ENCODE results near the gene ADARB1.

ADARB1 gene

GRCh38 chr21:45039317-45040156 is 34.8 kb upstream of the ADARB1 start:
- no peak for DNase-seq

GRCh38 chr21:45040157-45040711 is 34.1 kb upstream of the ADARB1 start:
- DNase-seq, result no peak

- no peak for DNase-seq
Measured at GRCh38 chr21:45040739-45041138, 33.6 kb upstream of the ADARB1 start.

DNA sequence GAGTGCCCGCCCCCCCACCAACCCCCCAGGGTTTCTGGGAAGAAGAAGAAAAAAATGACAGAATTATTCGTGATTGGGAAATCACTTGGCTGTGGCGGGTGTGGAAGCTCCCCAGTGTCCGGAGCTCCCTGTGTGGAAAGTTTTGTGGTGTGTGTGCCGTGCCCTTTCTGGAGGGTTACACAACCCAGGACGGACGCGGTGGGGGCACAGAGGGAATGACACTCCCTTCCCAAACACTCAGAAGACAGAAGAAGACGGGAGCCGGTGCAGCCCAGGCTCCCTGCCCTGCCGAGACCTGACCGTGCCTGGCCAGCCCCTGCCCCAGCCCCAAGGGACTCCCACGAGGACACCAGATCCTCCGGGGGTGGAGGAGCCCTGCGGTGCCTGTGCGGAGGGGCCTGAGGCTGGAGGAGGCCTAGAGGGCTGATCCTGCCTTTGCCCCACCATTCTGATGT is 33.0 kb upstream of the ADARB1 start:
- DNase-seq, result no peak

DNA sequence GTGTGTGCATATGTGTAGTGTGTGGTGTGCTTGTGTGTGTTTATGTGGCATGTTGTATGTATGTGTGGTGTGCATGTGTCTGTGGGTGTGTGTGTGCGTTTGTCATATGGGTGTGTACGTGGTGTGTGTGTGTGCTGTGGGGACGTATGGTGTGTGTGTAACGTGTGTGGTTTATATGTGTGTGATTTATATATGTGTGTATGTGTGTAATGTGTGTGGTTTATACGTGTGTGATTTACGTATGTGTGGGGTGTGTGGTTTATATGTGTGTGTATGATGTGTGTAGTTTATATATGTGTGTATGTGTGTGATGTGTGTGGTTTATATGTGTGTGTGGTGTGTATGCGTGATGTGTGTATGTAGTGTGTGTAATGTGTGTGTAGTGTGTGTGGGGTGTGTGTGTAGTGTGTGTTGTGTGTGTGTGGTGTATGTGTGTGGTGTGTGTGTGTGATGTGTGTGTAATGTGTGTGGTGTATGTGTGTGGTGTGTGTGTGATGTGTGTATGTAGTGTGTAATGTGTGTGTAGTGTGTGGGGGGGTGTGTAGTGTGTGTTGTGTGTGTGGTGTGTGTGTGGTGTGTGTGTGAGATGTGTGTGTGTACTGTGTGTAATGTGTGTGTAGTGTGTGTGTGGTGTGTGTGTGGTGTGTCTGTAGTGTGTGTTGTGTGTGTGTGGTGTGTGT is 32.3 kb upstream of the ADARB1 start:
- DNase-seq, result no peak

DNA sequence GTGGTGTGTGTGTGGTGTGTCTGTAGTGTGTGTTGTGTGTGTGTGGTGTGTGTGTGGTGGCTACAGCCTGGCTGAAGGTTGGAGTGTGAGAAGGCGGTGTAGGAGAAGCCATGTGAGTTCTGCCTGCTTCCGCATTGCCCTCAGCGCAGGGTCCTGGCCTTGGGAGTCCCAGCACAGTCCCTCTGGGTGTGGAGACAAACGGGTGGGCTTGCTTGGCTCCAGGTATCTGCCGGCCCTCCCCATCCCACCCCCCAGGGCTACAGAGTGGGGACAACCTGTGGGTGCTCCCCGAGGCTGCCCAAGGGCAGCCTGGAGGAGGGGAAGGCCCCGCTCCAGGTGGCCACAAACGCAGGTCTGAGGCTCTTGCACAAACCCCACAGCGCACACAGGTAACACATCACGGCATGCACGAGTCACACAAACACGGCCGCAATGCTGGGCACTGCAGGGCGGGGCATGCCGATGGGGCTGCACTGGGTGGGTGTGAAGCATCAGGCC is 31.7 kb upstream of the ADARB1 start:
- no peak for DNase-seq

DNA sequence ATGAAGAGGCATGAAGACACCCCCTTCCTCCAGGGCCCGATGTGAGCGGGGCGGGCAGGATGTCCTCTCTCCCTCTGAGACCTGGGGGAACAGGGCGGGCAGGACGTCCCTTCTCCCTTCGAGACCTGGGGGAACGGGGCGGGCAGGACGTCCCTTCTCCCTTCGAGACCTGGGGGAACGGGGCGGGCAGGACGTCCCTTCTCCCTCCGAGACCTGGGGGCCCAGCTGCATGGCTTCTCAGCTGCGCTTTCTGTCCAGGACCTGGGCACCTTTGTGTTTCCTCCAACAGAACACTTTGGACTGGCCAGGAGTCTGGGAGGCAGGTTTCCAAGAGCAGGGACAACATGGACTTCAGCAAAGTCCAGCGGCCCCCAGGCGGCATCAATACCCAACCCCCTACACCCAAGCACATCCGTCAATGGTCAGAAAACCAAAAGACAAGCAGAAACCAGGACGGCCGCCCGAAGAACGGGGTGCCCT is 30.8 kb upstream of the ADARB1 start:
- DNase-seq, result no peak

DNA sequence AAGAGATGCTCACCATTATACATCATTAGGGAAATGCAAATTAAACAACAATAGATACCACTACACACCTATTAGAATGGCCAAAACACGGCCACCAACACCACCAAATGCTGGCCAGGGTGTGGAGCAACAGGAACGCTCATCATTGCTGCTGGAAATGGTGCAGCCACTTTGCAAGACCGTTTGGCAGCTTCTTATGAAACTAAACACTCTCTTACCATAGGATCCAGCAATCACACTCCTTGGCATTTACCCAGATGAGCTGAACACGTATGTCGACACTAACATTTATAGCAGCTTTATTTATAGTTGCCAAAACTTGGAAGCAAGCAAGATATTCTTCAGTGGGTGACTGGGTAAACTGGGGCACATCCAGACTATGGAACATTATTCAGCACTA is 28.9 kb upstream of the ADARB1 start:
- DNase-seq, result no peak

DNA sequence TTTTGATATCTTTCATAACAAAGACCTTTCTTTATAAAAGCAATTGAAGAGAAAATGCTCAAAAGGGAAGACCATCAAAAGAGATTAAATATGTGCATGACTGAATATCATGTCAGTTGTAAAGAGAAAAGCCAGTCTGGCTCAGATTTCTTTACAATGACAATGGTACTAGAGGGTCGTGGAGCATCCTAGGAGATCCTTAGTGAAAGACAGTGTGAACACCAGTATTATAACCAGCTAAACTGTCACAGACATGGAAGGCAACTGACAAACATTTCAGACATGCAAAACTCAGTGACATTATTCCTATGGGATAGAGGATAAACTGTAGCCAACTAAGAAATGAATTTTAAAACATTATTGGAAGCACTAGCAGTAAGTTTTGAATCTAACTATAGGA is 27.1 kb upstream of the ADARB1 start:
- DNase-seq, result no peak

DNA sequence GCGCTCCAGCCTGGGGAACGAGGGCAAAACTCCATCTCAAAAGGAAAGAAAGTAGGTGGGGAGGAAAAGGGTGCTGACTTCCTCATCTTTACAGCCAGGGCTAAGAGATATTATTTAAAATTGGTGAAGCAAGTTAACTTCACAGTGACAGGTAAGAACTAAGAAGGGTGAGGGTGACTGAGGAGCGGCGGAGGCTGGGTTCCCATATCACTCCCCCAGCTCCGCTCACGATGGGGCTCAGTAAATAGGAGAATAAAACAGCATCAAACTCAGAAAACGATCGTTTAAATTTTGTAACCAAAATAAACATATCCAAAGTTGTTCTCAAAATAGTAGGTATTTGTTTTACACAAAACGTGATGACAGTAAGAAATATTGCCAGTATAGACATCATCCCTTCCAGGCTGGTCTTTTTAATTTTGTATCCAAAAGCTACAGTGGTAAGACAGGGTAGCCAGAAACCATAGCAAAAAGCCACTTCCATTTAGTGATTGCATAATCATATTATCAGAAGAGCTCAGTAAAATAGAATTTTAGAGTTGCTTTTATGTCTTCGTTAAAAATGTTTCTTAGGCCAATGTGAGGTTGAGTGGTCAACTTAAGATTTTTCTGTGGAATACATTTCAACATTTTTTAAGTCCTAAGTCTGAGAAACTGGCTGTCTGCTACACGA is 26.2 kb upstream of the ADARB1 start:
- DNase-seq, result no peak

DNA sequence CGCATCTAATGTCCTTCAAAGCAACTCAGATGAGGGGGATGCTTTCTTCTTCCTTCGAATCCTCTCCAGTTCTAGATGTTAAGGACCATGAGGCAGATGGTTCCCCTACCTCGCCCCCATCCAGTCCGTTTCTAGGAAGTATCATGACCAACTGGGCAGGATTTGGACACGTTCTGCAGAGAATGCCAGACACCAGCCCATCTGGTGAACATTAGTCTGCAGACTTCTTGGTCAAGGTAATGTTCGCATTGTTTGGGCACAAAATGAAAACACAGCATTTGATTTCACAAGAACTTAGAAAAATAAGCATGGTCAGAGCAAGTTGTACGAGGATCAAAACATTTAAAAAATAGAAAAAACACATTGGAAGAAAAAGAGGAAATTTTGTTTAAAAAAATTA is 25.4 kb upstream of the ADARB1 start:
- DNase-seq, result no peak

- no peak for DNase-seq
Measured at GRCh38 chr21:45049714-45050344, 24.6 kb upstream of the ADARB1 start.

DNA sequence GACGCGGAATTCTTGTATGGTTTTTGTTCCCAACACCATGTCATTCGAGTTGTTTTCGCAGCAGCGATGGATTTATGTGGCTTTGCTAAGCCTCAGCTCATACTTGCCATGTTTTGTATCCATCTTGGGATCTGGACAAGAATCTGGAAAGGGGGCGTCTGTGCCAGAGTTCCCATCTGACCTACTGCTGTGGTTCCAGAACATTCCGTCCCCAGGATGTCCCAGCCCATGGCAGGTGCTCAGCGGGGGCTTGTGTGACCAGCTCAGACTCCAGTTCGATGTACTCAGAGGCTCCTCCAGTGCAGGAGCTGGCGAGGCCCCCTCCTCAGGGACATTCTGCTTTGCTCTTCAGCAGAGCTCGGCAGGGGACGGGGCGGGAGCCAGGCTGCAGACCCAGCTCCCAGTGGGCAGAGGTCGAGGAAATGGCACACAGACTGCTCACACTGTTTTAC is 24.0 kb upstream of the ADARB1 start:
- DNase-seq, result no peak

GRCh38 chr21:45050797-45051489 is 23.4 kb upstream of the ADARB1 start:
- no peak for DNase-seq

- DNase-seq, result no peak
Measured at GRCh38 chr21:45051580-45052434, 22.6 kb upstream of the ADARB1 start.

- DNase-seq, result no peak
Measured at GRCh38 chr21:45052960-45053359, 21.4 kb upstream of the ADARB1 start.

- DNase-seq, result no peak
Measured at GRCh38 chr21:45053561-45054226, 20.7 kb upstream of the ADARB1 start.

- no peak for DNase-seq
Measured at GRCh38 chr21:45054227-45054926, 20.0 kb upstream of the ADARB1 start.

DNA sequence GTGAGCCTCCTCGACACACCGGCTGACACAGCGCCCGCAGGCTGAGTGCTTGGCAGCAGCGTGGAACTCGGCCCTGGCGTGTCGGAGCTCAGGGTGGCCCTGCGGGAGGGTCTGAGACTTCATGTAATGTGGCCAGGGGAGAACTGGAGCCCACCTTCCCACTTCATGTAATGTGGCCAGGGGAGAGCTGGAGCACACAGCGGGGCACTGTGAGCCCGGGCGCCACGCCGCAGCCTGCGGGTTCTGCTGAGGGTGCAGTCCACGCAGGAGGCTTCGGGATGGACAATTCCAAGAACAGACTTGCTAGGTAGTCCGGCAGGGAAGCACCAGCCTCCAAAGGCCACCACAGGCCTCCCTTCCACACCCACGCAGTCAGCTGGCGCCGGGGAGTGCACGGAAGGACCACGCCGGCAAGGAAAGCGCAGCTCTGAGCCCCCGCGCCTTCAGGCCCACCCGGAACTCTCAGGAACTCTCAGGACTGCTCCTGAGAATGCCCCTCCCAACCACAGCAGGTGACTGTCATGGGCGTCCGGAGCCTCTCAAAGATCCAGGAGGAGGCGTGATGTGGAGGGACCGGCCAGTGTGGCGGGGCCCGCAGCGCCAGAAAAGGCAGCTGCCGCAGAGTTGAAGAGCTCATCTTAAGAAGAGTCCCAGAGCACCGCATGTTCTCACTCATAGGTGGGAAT is 19.3 kb upstream of the ADARB1 start:
- DNase-seq, result no peak
